Liver (tissue), 10 donors: ENCODE data around the gene ECSIT. TPM values are rescaled to one million over a fixed set of nuclear protein-coding genes. Genes with fewer than 3 reads are reported as not detected.

ENCODE experiments used
- DNase-seq: peaks from one replicate; pipeline ENCODE4 v3.0.0-alpha.2; 2017; ENCODE audit warnings: low spot score
- H3K27ac ChIP-seq, 2 donors: one replicate each; pipeline ENCODE4 v1.7.0; 2013; ENCODE audit warnings: inconsistent platforms in 2 of 2, low read length in 2 of 2, control low read depth in 1 of 2, low read depth in 1 of 2, mild to moderate bottlenecking in 1 of 2
- H3K27me3 ChIP-seq, 4 donors: one replicate each; pipeline versions ENCODE4 v1.6.1 to v1.7.0; 2013; ENCODE audit warnings: low read length in 3 of 4, inconsistent platforms in 1 of 4, mild to moderate bottlenecking in 1 of 4, moderate library complexity in 1 of 4; ENCODE audit not compliant: control insufficient read depth in 4 of 4, insufficient read depth in 4 of 4
- H3K36me3 ChIP-seq, 4 donors: one replicate each; pipeline versions ENCODE4 v1.6.1 to v1.7.0; 2013; ENCODE audit warnings: low read length in 3 of 4, mild to moderate bottlenecking in 3 of 4, low read depth in 1 of 4, moderate library complexity in 1 of 4; ENCODE audit not compliant: control insufficient read depth in 4 of 4, insufficient read depth in 3 of 4
- H3K4me1 ChIP-seq, 4 donors: one replicate each; pipeline versions ENCODE4 v1.6.1 to v1.7.0; 2013; ENCODE audit warnings: low read length in 3 of 4, mild to moderate bottlenecking in 3 of 4, moderate library complexity in 1 of 4; ENCODE audit not compliant: control insufficient read depth in 4 of 4, insufficient read depth in 4 of 4
- H3K4me3 ChIP-seq, 3 donors: one replicate each; pipeline versions ENCODE4 v1.6.1 to v1.7.0; 2013; ENCODE audit warnings: low read length in 3 of 3, control low read depth in 1 of 3, low read depth in 1 of 3, mild to moderate bottlenecking in 1 of 3
- H3K9ac ChIP-seq, 2 donors: one replicate each; pipeline ENCODE4 v1.7.0; 2013; ENCODE audit warnings: low read length in 2 of 2, mild to moderate bottlenecking in 2 of 2, moderate library complexity in 2 of 2, control low read depth in 1 of 2, low read depth in 1 of 2
- H3K9me3 ChIP-seq, 4 donors: one replicate each; pipeline versions ENCODE4 v1.6.1 to v1.7.0; 2013; ENCODE audit warnings: low read length in 3 of 4; ENCODE audit not compliant: control insufficient read depth in 4 of 4
- YY1 ChIP-seq: IDR thresholded peaks from 2 replicates; pipeline ENCODE4 v1.6.1; 2016; ENCODE audit warnings: antibody characterized with exemption, mild to moderate bottlenecking
- WGBS: extraction: QIAGEN DNeasy Blood & Tissue Kit; methylation state at CpG from one replicate; pipeline ENCODE4 v1.1.7; 2013; 5-methylcytosine and 5-hydroxymethylcytosine counted together
- polyA plus RNA-seq, 2 donors: library from polyadenylated mRNA; stranded (reverse) in 1 of 2; unstranded in 1 of 2; fragments of 200-250 nt in 1 of 2; fragments of >200 nt in 1 of 2; fragmentation: Nextera tagmentation in 1 of 2; extraction: Ambion mirVana in 1 of 2; gene quantifications; one replicate each; pipeline versions ENCODE4 v1.2.1 to v1.2.3, GENCODE V29; 2013 to 2015
- small RNA-seq: library from RNA; depleted of rRNA; stranded (forward); fragments of <200 nt; gene quantifications from one replicate; pipeline ENCODE3, GENCODE V24; 2014
- total RNA-seq, 2 donors: library from RNA; depleted of rRNA; stranded (reverse); fragments of >200 nt; gene quantifications; one replicate each; pipeline ENCODE4 v1.2.3, GENCODE V29; 2014
- donor health status: healthy.
- donor health status: healthy.
- donor health status: healthy.
- donor health status: healthy.
- donor health status: healthy.

The ECSIT gene
- total and polyA plus RNA-seq, 4 donors = 20.5 to 37.4 (median 31.0) TPM

- Histone ChIP-seq H3K4me1 (no peaks in the 10 kb centered on the region), H3K27ac (no peak overlapping the region), H3K36me3 (no peaks in the 10 kb centered on the region), H3K9me3 (no peaks in the 10 kb centered on the region), H3K9ac (no peak overlapping the region), H3K4me3 (no peak overlapping the region), H3K27me3 (no peaks in the 10 kb centered on the region)
- 90% methylated on average over 7 of the region's 7 CpGs for WGBS
- no peak for DNase-seq
- TF ChIP-seq YY1 = no peak
These were observed 72.3 kb downstream of the ECSIT start for GRCh38 chr19:11456659-11457058.

Small RNAs within 50 kb of the gene (small RNA-seq; reads per million reads assigned to genes)
- 2.2 reads per million, percentile 88 among the genes with 10 or more reads in this experiment for gene MIR7974
- 0.11 reads per million for gene RN7SL833P

Other genes starting within 250 kb of the ECSIT start
- gene TSPAN16, start 233.0 kb downstream of the ECSIT start, total RNA-seq = not detected
- gene TSPAN16, start 233.0 kb downstream of the ECSIT start, polyA plus RNA-seq = not detected
- 10 to 100 TPM in 1 of 2 donors, 1 to 10 TPM in 1; 9.5 to 10.2 TPM for gene RAB3D, start 189.5 kb downstream of the ECSIT start, total RNA-seq
- gene RAB3D, start 189.5 kb downstream of the ECSIT start, polyA plus RNA-seq = 1 to 10 TPM; 1.1 to 1.4 TPM
- gene TMEM205, start 182.9 kb downstream of the ECSIT start, total RNA-seq = 100 to 1,000 TPM; 110 to 268 TPM
- gene TMEM205, start 182.9 kb downstream of the ECSIT start, polyA plus RNA-seq = 100 to 1,000 TPM; 275 to 410 TPM
- gene CCDC159, start 182.6 kb downstream of the ECSIT start, total RNA-seq = 10 to 100 TPM in 1 of 2 donors, 1 to 10 TPM in 1; 6.3 to 19.3 TPM
- 10 to 100 TPM; 13.7 to 25.2 TPM for gene CCDC159, start 182.6 kb downstream of the ECSIT start, polyA plus RNA-seq
- gene PLPPR2, start 173.7 kb downstream of the ECSIT start, total RNA-seq = 1 to 10 TPM; 1.3 to 6.9 TPM
- gene PLPPR2, start 173.7 kb downstream of the ECSIT start, polyA plus RNA-seq = 10 to 100 TPM in 1 of 2 donors, 1 to 10 TPM in 1; 7.6 to 12.6 TPM
- gene SWSAP1, start 154.5 kb downstream of the ECSIT start, total RNA-seq = 1 to 10 TPM in 1 of 2 donors, under 1 TPM in 1; 0.98 to 1.0 TPM
- gene SWSAP1, start 154.5 kb downstream of the ECSIT start, polyA plus RNA-seq = 1 to 10 TPM; 2.5 to 6.4 TPM
- 10 to 100 TPM in 1 of 2 donors, 1 to 10 TPM in 1; 6.4 to 70.9 TPM for gene EPOR, start 144.8 kb downstream of the ECSIT start, total RNA-seq
- 1 to 10 TPM; 6.3 to 7.6 TPM for gene EPOR, start 144.8 kb downstream of the ECSIT start, polyA plus RNA-seq
- 10 to 100 TPM in 1 of 2 donors, 1 to 10 TPM in 1; 2.4 to 19.8 TPM for gene RGL3, start 109.8 kb downstream of the ECSIT start, total RNA-seq
- gene RGL3, start 109.8 kb downstream of the ECSIT start, polyA plus RNA-seq = 1 to 10 TPM; 5.7 to 9.8 TPM
- under 1 TPM in 1 of 2 donors, not detected in 1; 0.08 TPM for gene ODAD3, start 94.0 kb downstream of the ECSIT start, total RNA-seq
- under 1 TPM; 0.21 to 0.46 TPM for gene ODAD3, start 94.0 kb downstream of the ECSIT start, polyA plus RNA-seq
- gene PRKCSH, start 93.5 kb downstream of the ECSIT start, total RNA-seq = 100 to 1,000 TPM in 1 of 2 donors, 10 to 100 TPM in 1; 53.0 to 104 TPM
- 100 to 1,000 TPM in 1 of 2 donors, 10 to 100 TPM in 1; 42.9 to 165 TPM for gene PRKCSH, start 93.5 kb downstream of the ECSIT start, polyA plus RNA-seq
- not detected for gene ELAVL3, start 48.1 kb downstream of the ECSIT start, total RNA-seq
- gene ELAVL3, start 48.1 kb downstream of the ECSIT start, polyA plus RNA-seq = not detected
- gene ZNF653, start 23.3 kb downstream of the ECSIT start, total RNA-seq = 1 to 10 TPM; 3.0 to 4.6 TPM
- gene ZNF653, start 23.3 kb downstream of the ECSIT start, polyA plus RNA-seq = 1 to 10 TPM; 1.3 to 3.3 TPM
- gene CNN1, start 9.7 kb upstream of the ECSIT start, total RNA-seq = 1 to 10 TPM in 1 of 2 donors, under 1 TPM in 1; 0.09 to 5.9 TPM
- gene CNN1, start 9.7 kb upstream of the ECSIT start, polyA plus RNA-seq = 1 to 10 TPM in 1 of 2 donors, under 1 TPM in 1; 0.29 to 4.1 TPM
- 10 to 100 TPM; 11.1 to 15.5 TPM for gene ELOF1, start 30.1 kb upstream of the ECSIT start, total RNA-seq
- gene ELOF1, start 30.1 kb upstream of the ECSIT start, polyA plus RNA-seq = 10 to 100 TPM; 32.5 to 37.9 TPM
- gene ACP5, start 48.5 kb upstream of the ECSIT start, total RNA-seq = 10 to 100 TPM; 20.7 to 30.5 TPM
- gene ACP5, start 48.5 kb upstream of the ECSIT start, polyA plus RNA-seq = 10 to 100 TPM; 18.6 to 26.9 TPM
- 1 to 10 TPM; 7.6 to 9.6 TPM for gene ZNF627, start 68.3 kb upstream of the ECSIT start, total RNA-seq
- 1 to 10 TPM; 3.2 to 3.3 TPM for gene ZNF627, start 68.3 kb upstream of the ECSIT start, polyA plus RNA-seq
- gene ZNF823, start 209.8 kb upstream of the ECSIT start, total RNA-seq = 1 to 10 TPM; 3.1 to 6.4 TPM
- gene ZNF823, start 209.8 kb upstream of the ECSIT start, polyA plus RNA-seq = 1 to 10 TPM; 2.4 to 3.0 TPM
- gene ZNF441, start 237.9 kb upstream of the ECSIT start, total RNA-seq = 1 to 10 TPM; 7.1 to 7.4 TPM
- 1 to 10 TPM; 1.8 to 4.2 TPM for gene ZNF441, start 237.9 kb upstream of the ECSIT start, polyA plus RNA-seq